Loucy (cell line): ENCODE data around the gene DNAJC1.

ENCODE experiments used
- EZH2phosphoT487 ChIP-seq: fragments of 200-600 bp; IDR thresholded peaks from 2 replicates; pipeline ENCODE4 v1.6.1; 2018; ENCODE audit warnings: antibody characterized with exemption, mild to moderate bottlenecking, moderate library complexity, borderline replicate concordance
- TF ChIP-seq, protein P1 (sequence below): fragments of 200-600 bp; sonication (generic); conservative IDR thresholded peaks from 2 replicates; pipeline ENCODE4 v1.5.1; 2014; ENCODE audit warnings: mild to moderate bottlenecking, antibody characterized with exemption, low read length

DNA sequence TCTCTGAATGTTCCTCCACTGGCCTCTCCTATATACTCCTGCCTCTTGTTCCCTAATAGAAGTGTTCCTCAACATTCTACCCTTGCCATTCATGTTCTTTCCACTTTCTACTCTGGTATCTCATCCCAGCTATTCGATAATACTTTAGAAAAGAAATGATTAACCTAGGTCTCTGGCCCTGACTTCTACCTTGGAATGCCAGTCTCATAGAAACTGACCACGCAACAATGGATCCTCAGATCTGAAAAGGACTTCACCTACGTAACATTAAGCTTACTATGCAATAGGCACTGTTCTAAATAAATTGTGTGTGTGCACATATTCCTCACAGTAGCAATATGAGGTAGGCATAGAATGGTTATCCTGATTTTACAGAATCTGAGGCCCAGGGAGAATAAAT lies 234.5 kb downstream of the DNAJC1 start:
- TF ChIP-seq, protein P1, sequence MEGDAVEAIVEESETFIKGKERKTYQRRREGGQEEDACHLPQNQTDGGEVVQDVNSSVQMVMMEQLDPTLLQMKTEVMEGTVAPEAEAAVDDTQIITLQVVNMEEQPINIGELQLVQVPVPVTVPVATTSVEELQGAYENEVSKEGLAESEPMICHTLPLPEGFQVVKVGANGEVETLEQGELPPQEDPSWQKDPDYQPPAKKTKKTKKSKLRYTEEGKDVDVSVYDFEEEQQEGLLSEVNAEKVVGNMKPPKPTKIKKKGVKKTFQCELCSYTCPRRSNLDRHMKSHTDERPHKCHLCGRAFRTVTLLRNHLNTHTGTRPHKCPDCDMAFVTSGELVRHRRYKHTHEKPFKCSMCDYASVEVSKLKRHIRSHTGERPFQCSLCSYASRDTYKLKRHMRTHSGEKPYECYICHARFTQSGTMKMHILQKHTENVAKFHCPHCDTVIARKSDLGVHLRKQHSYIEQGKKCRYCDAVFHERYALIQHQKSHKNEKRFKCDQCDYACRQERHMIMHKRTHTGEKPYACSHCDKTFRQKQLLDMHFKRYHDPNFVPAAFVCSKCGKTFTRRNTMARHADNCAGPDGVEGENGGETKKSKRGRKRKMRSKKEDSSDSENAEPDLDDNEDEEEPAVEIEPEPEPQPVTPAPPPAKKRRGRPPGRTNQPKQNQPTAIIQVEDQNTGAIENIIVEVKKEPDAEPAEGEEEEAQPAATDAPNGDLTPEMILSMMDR = no peak
- no peak for TF ChIP-seq EZH2phosphoT487
